Heart left ventricle (tissue), 16 donors: Measurements from ENCODE around the gene COL27A1. TPM values are rescaled to one million over a fixed set of nuclear protein-coding genes. Genes with fewer than 3 reads are reported as not detected.

Experiments used
- ATAC-seq, 4 donors: fragments of 200-7000 bp; cut with Tn5 transposase; one replicate each; pipeline ENCODE4 v1.9.1; 2020 to 2022; ENCODE audit warnings: moderate library complexity in 4 of 4, mild to moderate bottlenecking in 3 of 4, moderate number of reproducible peaks in 1 of 4
- DNase-seq, 5 donors: peaks; one replicate each; pipeline ENCODE4 v3.0.0-alpha.2; 2020
- H3K27ac ChIP-seq, 12 donors: fragments of 200-600 bp; sonication (generic) in 4 of 12; one replicate each; pipeline versions ENCODE4 v1.5.0 to v1.8.0; 2016 to 2022; ENCODE audit warnings: mild to moderate bottlenecking in 2 of 12
- H3K27me3 ChIP-seq, 9 donors: fragments of 200-600 bp; sonication (generic) in 2 of 9; one replicate each; pipeline versions ENCODE4 v1.5.1 to v1.8.0; 2016 to 2022; ENCODE audit warnings: mild to moderate bottlenecking in 3 of 9
- H3K36me3 ChIP-seq, 9 donors: fragments of 200-600 bp; sonication (generic) in 2 of 9; one replicate each; pipeline versions ENCODE4 v1.5.0 to v1.8.0; 2018 to 2022; ENCODE audit warnings: mild to moderate bottlenecking in 2 of 9
- H3K4me1 ChIP-seq, 12 donors: fragments of 200-600 bp; sonication (generic) in 4 of 12; one replicate each; pipeline versions ENCODE4 v1.5.0 to v1.8.0; 2016 to 2022; ENCODE audit warnings: mild to moderate bottlenecking in 3 of 12
- H3K4me3 ChIP-seq, 12 donors: fragments of 200-600 bp; sonication (generic) in 4 of 12; one replicate each; pipeline versions ENCODE4 v1.5.0 to v1.8.0; 2017 to 2022; ENCODE audit warnings: mild to moderate bottlenecking in 9 of 12, moderate library complexity in 4 of 12
- H3K9me3 ChIP-seq, 12 donors: fragments of 200-600 bp; sonication (generic) in 4 of 12; one replicate each; pipeline versions ENCODE4 v1.5.0 to v1.8.0; 2016 to 2022; ENCODE audit warnings: mild to moderate bottlenecking in 1 of 12
- POLR2A ChIP-seq, 2 donors: fragments of 450-650 bp; IDR thresholded peaks; one replicate each; pipeline ENCODE4 v1.6.1; 2017; ENCODE audit warnings: antibody characterized with exemption in 2 of 2, mild to moderate bottlenecking in 2 of 2, moderate library complexity in 2 of 2
- WGBS, 4 donors: extraction: QIAGEN DNeasy Blood & Tissue Kit in 2 of 4; methylation state at CpG; one replicate each; pipeline versions ENCODE4 v1.1.5 to v1.1.7; 2013 to 2018; 5-methylcytosine and 5-hydroxymethylcytosine counted together
- intact Hi-C, 10 donors: fragments of 100-400 bp; cut with DNase I; formaldehyde crosslinking; loops; one replicate each; pipeline versions ENCODE4 v1.11.1 to v1.14.2; 2022
- polyA plus RNA-seq, 2 donors: library from polyadenylated mRNA; stranded (reverse); fragments of 200-250 nt; gene quantifications; one replicate each; pipeline ENCODE4 v1.2.3, GENCODE V29; 2013
- total RNA-seq, 9 donors: library from RNA; depleted of rRNA in 2 of 9; stranded (reverse); fragments of >200 nt in 2 of 9; fragmentation: NEBNext Ultra II Directional in 3 of 9; extraction: Animal tissue kit (Norgen Biotek cat#: 25700) in 3 of 9; gene quantifications; one replicate each; pipeline versions ENCODE4 v1.1.0 to v1.2.4, GENCODE V29; 2016 to 2023
- TF ChIP-seq, protein P1 (sequence below), 12 donors: fragments of 200-600 bp; sonication (generic) in 4 of 12; IDR thresholded peaks; one replicate each; pipeline versions ENCODE4 v1.5.0 to v1.8.0; 2018 to 2022; ENCODE audit warnings: antibody characterized with exemption in 12 of 12, mild to moderate bottlenecking in 5 of 12
- donor health status: ischemic (EF 13 %, LVEDD 7.1; RV severe dilation, severe dysfunction).
- donor health status: healthy with polysubstance abuse.
- donor health status: DM: no; HTN: yes; CAD: no.
- donor health status: DM: no; HTN: no; CAD: no.
- donor health status: ischemic (EF 25% LVEDD 6.9; RV normal size, moderate dysfunction).
- donor health status: ischemic (EF 25% LVEDD 5.7; RV mildly dilated, moderate dysfunction).
- donor health status: healthy.
- donor health status: DM: yes; HTN: yes; CAD: no.
- donor health status: ischemic (EF 35%, LVEDD 5.7; RV mildly dilated, moderate dysfunction).
- donor health status: nonischemic (EF 11% LVEDD 7.7; RV severe dilation, severe dysfunction).
- donor health status: DM: yes; HTN: yes; CAD: no.
- donor health status: PGD.
- donor health status: ischemic (EF 29% LVEDD 5.4; RV normal size, mild dysfunction).
- donor health status: nonischemic (EF 23%, LVEDD 6.1; RV moderate dilation, normal function).

The COL27A1 gene
- total and polyA plus RNA-seq, 11 donors, result 2.3 to 14.2 (median 5.2) TPM

GRCh38 chr9:114170771-114171461, 15.6 kb downstream of the COL27A1 start:
- 93 to 97% (median 95%) methylated on average over 11 of the region's 11 CpGs for WGBS, 4 donors
- no peaks in the 10 kb centered on the region for H3K9me3 ChIP-seq
- DNase-seq, result peak in 3 of 5 donors; percentile 15 to 20 (median 19)
- H3K4me3 ChIP-seq, result no peak overlapping the region
- TF ChIP-seq, protein P1, sequence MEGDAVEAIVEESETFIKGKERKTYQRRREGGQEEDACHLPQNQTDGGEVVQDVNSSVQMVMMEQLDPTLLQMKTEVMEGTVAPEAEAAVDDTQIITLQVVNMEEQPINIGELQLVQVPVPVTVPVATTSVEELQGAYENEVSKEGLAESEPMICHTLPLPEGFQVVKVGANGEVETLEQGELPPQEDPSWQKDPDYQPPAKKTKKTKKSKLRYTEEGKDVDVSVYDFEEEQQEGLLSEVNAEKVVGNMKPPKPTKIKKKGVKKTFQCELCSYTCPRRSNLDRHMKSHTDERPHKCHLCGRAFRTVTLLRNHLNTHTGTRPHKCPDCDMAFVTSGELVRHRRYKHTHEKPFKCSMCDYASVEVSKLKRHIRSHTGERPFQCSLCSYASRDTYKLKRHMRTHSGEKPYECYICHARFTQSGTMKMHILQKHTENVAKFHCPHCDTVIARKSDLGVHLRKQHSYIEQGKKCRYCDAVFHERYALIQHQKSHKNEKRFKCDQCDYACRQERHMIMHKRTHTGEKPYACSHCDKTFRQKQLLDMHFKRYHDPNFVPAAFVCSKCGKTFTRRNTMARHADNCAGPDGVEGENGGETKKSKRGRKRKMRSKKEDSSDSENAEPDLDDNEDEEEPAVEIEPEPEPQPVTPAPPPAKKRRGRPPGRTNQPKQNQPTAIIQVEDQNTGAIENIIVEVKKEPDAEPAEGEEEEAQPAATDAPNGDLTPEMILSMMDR (IDR thresholded peaks at IDR 0.05), result no peak
- H3K27ac ChIP-seq, result peak overlapping the region in 1 of 12 donors; percentile 30
- no peaks in the 10 kb centered on the region for H3K27me3 ChIP-seq
- peaks cover 0 to 54% (median 24%) of the 10 kb centered on the region in 12 donors for H3K4me1 ChIP-seq
- ATAC-seq, result no peak
- intact Hi-C loops, result loop anchor here in 1 of 10 donors (5.0 kb wide), 1 partner anchor 46 kb away; no protein-coding TSS in a partner anchor
- no peaks in the 10 kb centered on the region for H3K36me3 ChIP-seq

- no peaks in the 10 kb centered on the region for H3K27me3 ChIP-seq
- peaks cover 0 to 58% (median 29%) of the 10 kb centered on the region in 12 donors for H3K4me1 ChIP-seq
- no peaks in the 10 kb centered on the region for H3K36me3 ChIP-seq
- intact Hi-C loops, result loop anchor here in 1 of 10 donors (5.0 kb wide), 1 partner anchor 46 kb away; no protein-coding TSS in a partner anchor
- 92 to 95% (median 94%) methylated on average over 7 of the region's 7 CpGs for WGBS, 4 donors
- ATAC-seq (no peak), DNase-seq (no peak)
- no peak for TF ChIP-seq POLR2A (IDR thresholded peaks at IDR 0.05)
- TF ChIP-seq, protein P1 (IDR thresholded peaks at IDR 0.05), result no peak
- H3K4me3 ChIP-seq, result no peak overlapping the region
- no peak overlapping the region for H3K27ac ChIP-seq
- H3K9me3 ChIP-seq, result no peaks in the 10 kb centered on the region
Measured at GRCh38 chr9:114171500-114171899, 16.2 kb downstream of the COL27A1 start.

DNA sequence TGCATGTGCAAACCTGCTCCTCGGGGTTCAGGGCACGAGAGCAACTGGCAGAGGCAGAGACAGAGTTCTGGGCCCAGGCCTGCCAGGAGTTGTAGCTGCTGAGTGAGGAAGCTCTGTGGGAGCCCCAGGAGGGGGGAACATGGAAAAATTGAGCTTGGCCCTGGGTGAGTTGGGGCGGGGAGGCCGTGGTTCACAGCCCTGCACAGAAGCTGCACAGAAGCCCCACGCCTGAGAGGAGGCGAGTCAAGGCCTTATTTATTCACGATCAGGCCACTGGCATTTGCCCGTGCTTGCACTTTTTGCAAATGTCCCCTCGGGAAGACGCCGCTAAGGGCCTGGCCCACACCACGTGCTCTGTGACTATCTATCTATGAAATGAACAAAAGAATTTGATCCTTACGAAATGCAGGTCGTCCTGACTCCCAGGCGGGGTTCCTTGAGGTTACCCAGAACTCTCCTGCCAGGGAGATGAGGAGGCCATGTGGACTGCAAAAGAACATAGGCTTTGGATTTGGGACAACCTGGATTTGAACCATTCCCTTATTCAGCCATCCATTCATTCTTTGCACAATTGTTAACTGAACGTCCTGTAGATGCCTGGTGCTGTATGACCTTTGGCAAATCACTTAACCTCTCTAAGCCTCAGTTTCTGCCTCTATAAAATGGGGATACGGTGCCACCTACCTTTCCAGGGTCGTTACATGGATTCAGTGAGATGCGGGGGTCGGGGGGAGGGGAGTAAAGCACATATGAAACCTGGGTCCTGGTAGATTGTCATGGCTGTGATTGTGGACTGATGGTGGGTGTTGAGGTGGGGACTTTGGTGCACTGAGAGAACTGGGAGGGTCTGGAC, 17.9 kb downstream of the COL27A1 start:
- TF ChIP-seq, protein P1 (IDR thresholded peaks at IDR 0.05), result no peak
- no peak for TF ChIP-seq POLR2A (IDR thresholded peaks at IDR 0.05)
- peak in 3 of 4 donors; percentile 38 to 52 (median 42) for ATAC-seq
- intact Hi-C loops, result loop anchor here in 1 of 10 donors (5.0 kb wide), 1 partner anchor 44 kb away; no protein-coding TSS in a partner anchor
- Histone ChIP-seq H3K36me3 (no peaks in the 10 kb centered on the region), H3K27ac (peak overlapping the region in 5 of 12 donors; percentile 1 to 58 (median 25)), H3K4me1 (peaks cover 3 to 68% (median 46%) of the 10 kb centered on the region in 12 donors), H3K9me3 (no peaks in the 10 kb centered on the region), H3K27me3 (no peaks in the 10 kb centered on the region), H3K4me3 (no peak overlapping the region)
- WGBS, 4 donors, result 49 to 71% (median 59%) methylated on average over 19 to 20 of the region's 20 CpGs
- DNase-seq, result peak in 3 of 5 donors; percentile 47 to 54 (median 50)

DNA sequence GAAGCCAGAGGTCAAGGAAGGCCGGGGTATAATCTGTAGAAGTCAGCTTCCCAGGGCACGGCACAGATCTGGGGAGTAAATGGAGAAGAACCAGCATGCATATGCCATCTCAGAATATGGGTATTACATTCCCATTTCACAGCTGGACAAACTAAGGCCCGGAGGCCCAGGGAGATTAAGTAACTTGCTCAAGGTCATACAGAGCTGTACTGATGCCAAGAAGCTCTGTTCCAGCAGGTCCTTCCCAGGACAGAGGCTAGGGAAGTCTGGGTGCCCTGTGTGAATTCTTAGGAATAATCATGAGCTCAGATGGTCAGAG, 19.2 kb downstream of the COL27A1 start:
- Histone ChIP-seq H3K36me3 (no peaks in the 10 kb centered on the region), H3K4me1 (peaks cover 3 to 78% (median 56%) of the 10 kb centered on the region in 12 donors), H3K27ac (peak overlapping the region in 10 of 12 donors; percentile 9 to 92 (median 84)), H3K4me3 (no peak overlapping the region), H3K9me3 (no peaks in the 10 kb centered on the region), H3K27me3 (no peaks in the 10 kb centered on the region)
- DNase-seq, result peak in 2 of 5 donors; percentile 2 to 6
- WGBS, 4 donors, result 59 to 93% (median 64%) methylated on average over 3 of the region's 3 CpGs
- no peak for ATAC-seq
- TF ChIP-seq POLR2A (IDR thresholded peaks at IDR 0.05), result no peak
- TF ChIP-seq, protein P1 (IDR thresholded peaks at IDR 0.05), result no peak
- intact Hi-C loops, result loop anchor here in 1 of 10 donors (5.0 kb wide), 1 partner anchor 43 kb away; no protein-coding TSS in a partner anchor
